GM11168 (cell line): ENCODE results near the gene CD81.

ENCODE experiments used
- in situ Hi-C: fragments of 300-500 bp; cut with MboI; formaldehyde crosslinking; loops from one replicate; pipeline ENCODE4 v1.12.0; 2022; ENCODE audit warnings: low sequenced_read_pairs; ENCODE audit not compliant: unreplicated experiment

Gene CD81

GRCh38 chr11:2400762-2401435 is 23.8 kb downstream of the CD81 start:
- in situ Hi-C loops: no loop called here

DNA sequence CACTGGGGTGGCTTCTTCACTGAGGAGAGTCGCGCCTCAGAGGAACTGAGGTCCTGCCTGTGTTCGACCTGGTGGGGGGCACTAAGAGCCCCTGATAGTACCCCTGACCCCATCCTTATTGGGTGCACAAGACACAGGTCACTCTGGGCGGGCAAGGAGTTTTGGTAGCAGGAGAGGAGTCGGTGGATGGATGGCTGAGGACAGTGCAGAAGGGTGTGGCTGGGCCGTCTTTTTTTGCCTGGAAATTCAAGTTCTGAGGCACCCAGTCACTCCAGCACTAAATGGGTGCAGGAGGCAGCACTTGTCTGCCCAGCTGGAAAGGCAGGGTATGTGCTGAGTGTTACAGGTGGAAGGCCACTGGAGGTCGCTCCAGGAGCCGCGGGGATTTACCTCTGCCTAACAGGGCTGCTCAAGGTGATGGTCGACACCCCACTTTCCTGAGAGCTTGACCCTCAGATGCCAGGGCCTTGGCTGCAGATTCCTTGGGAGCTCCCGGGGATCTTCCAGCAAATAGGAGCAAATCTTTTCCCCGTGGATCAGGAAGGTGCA is 24.4 kb downstream of the CD81 start:
- in situ Hi-C loops: no loop called here

DNA sequence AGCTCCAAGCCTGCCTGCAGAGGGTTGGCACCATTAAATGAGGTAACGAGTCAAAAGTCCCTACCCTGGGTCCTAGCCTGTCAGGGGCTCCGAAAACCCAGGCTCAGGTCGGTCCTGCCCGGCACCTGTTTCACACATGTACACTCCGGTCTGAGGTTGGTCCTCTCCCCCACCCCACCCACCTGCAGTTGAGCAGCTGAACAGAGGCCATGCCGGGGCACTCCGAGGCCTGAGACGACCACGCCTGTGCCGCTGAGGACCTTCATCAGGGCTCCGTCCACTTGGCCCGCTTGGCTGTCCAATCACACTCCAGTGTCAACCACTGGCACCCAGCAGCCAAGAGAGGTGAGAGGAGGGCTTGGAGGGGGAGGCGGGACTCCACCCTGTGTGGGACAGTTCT is 25.0 kb downstream of the CD81 start:
- in situ Hi-C loops: no loop called here

DNA sequence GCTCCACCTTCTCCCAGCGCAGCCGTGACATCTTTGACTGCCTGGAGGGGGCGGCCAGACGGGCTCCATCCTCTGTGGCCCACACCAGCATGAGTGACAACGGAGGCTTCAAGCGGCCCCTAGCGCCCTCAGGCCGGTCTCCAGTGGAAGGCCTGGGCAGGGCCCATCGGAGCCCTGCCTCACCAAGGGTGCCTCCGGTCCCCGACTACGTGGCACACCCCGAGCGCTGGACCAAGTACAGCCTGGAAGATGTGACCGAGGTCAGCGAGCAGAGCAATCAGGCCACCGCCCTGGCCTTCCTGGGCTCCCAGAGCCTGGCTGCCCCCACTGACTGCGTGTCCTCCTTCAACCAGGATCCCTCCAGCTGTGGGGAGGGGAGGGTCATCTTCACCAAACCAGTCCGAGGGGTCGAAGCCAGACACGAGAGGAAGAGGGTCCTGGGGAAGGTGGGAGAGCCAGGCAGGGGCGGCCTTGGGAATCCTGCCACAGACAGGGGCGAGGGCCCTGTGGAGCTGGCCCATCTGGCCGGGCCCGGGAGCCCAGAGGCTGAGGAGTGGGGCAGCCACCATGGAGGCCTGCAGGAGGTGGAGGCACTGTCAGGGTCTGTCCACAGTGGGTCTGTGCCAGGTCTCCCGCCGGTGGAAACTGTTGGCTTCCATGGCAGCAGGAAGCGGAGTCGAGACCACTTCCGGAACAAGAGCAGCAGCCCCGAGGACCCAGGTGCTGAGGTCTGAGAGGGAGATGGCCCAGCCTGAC is 26.0 kb downstream of the CD81 start:
- in situ Hi-C loops: no loop called here

- in situ Hi-C loops: no loop called here
These were observed 27.7 kb downstream of the CD81 start for GRCh38 chr11:2404735-2405196.

- in situ Hi-C loops: no loop called here
These were observed 29.3 kb downstream of the CD81 start for GRCh38 chr11:2406451-2406850.

- in situ Hi-C loops: no loop called here
These were observed 29.8 kb downstream of the CD81 start for GRCh38 chr11:2406878-2407410.

- in situ Hi-C loops: no loop called here
These were observed 31.6 kb downstream of the CD81 start for GRCh38 chr11:2408671-2409070.

DNA sequence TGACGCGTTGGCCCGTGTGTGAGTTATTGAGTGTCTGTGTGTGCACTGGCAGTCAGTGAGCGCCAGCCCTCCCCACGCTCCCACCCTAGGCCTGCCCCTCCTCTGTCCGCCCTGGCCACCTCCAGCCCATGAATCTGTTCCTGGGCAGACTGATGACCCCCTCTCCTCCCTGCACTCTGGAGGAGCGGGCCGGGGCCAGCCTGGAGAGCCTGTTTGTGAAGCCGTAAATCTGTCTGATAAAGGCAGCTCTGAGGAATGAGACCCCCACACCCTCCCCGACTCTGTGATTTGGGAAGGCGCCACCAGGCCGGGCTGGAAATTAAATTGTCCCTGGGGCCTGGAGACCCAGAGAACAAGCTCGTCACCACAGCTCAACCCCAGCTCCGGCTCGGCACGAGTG is 32.0 kb downstream of the CD81 start:
- in situ Hi-C loops: no loop called here

- in situ Hi-C loops: no loop called here
These were observed 32.7 kb downstream of the CD81 start for GRCh38 chr11:2409611-2410468.

GRCh38 chr11:2410616-2411015 is 33.5 kb downstream of the CD81 start:
- in situ Hi-C loops: no loop called here

- in situ Hi-C loops: no loop called here
These were observed 34.6 kb downstream of the CD81 start for GRCh38 chr11:2411446-2412305.

DNA sequence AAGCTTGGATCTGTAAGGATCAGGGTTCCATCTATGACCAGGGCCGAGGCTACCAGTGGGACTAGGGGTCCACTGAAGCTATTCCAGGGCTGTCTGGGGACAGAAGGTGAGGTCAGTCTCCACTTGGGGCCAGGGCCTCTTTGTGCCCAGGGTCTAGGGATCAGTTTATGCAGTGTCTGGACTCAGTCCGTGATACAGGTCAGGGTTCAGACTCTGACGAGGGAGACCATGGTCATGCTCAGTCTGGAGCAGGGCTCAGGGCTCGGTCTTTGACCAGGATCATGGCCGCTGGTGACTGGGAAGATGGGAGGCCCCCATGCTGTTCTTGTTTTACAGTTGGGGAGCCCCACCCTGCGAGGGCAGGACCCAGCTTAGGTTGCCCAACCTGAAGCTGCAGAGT is 35.2 kb downstream of the CD81 start:
- in situ Hi-C loops: no loop called here

DNA sequence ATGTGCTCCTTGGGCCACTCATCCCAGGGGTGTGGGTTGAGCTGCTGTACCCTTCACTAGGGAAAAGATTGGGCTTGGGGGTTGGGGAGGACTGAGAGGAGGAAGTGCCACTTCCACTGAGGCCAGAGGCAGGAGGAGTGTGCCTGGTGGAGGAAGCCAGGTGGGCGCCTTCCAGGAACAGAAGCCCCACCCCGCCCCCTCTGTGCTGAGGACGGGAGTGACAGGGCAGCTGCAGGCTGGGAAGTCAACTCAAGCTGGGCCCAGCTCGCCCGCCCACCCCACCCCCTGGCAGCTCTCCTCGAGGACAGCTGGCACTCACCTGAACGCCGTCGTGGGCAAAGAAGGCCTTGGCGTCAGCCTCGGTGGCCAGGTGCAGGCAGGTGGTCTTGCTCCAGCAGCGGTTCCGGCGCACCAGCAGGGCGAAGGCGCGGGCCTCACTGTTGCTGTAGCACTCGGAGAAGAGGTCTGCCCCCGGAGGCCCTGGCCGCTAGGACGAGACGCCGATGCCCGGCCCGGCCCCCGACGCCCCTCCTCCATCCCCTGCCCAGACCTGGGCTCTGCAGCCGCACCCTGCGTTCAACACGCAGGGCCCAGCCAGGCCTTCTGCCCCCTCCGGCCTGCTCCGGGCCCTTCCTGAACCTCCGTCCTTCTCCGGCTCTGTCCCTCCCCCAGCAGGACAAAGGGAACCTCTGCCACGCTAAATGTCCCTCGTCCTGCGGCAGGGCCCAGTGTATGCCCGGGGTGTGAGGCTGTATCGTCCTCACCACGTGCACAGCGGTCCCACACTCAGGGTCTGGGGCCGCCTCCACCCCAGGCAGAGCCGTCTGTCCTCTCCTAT is 36.9 kb downstream of the CD81 start:
- in situ Hi-C loops: no loop called here

GRCh38 chr11:2414616-2415015 is 37.5 kb downstream of the CD81 start:
- in situ Hi-C loops: loop anchor here (5.0 kb wide), 1 partner anchor 212 kb away; no protein-coding TSS in a partner anchor

DNA sequence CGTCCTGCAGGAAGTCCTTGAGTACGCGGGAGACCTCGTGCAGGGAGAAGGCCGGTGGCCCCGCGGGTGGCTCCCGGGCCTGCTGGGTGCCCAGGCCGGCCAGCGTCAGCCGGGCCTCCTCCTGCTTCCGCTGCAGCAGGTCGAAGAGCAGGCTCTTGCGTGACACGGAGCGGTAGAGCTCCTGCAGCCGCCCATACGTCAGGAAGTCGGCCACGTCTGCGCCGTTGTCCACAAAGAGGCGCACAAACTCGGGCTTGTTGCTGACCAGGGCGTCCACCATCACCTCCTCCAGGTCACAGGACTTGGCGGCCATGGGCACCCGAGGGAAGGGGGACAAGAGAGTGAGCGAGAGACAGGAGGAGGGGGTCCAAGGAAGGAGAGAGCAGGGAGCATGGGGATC is 38.1 kb downstream of the CD81 start:
- in situ Hi-C loops: loop anchor here (5.0 kb wide), 1 partner anchor 213 kb away; no protein-coding TSS in a partner anchor

- in situ Hi-C loops: loop anchor here (5.0 kb wide), 1 partner anchor 213 kb away; no protein-coding TSS in a partner anchor
These were observed 38.7 kb downstream of the CD81 start for GRCh38 chr11:2415601-2416380.

DNA sequence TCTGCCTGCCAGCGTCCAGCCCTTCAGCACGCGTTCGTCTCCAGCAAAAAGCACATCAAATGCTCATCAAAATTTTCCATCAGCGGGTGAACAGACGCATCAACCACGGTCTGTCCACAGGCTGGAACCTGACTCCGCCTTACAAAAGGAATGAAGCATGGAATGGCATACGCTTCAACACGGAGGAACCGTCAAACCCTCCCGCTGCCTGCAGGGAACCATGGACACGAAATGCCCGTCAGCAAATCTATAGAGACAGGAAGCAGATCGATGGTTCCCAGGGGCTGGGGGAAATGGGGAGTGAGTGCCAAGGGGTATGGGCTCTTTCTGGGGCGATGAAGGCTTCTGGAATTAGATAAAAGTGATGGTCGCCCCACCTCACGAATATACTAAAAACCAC is 39.7 kb downstream of the CD81 start:
- in situ Hi-C loops: loop anchor here (5.0 kb wide), 1 partner anchor 214 kb away; no protein-coding TSS in a partner anchor
